HEK293T (cell line): ENCODE measurements around the gene KCNA2.

ENCODE experiments used
- ARNT ChIP-seq: fragments of 450-650 bp; IDR thresholded peaks from 2 replicates; pipeline ENCODE4 v1.6.1; 2017; ENCODE audit warnings: mild to moderate bottlenecking
- BHLHE40 ChIP-seq: fragments of 450-650 bp; IDR thresholded peaks from 2 replicates; pipeline ENCODE4 v1.6.1; 2016; ENCODE audit warnings: mild to moderate bottlenecking, moderate library complexity, borderline replicate concordance
- CTBP1 ChIP-seq: fragments of 450-650 bp; IDR thresholded peaks from 2 replicates; pipeline ENCODE4 v1.6.1; 2016; ENCODE audit warnings: borderline replicate concordance
- ELF4 ChIP-seq: fragments of 450-650 bp; IDR thresholded peaks from 2 replicates; pipeline ENCODE4 v1.6.1; 2017; ENCODE audit warnings: antibody characterized with exemption
- FOXA1 ChIP-seq: fragments of 450-650 bp; IDR thresholded peaks from 2 replicates; pipeline ENCODE4 v1.6.1; 2016; ENCODE audit warnings: mild to moderate bottlenecking
- FOXK2 ChIP-seq: fragments of 450-650 bp; IDR thresholded peaks from 2 replicates; pipeline ENCODE4 v1.6.1; 2016; ENCODE audit warnings: mild to moderate bottlenecking
- FOXM1 ChIP-seq: fragments of 450-650 bp; IDR thresholded peaks from 2 replicates; pipeline ENCODE4 v1.6.1; 2017; ENCODE audit warnings: mild to moderate bottlenecking, borderline replicate concordance
- L3MBTL2 ChIP-seq: fragments of 450-650 bp; conservative IDR thresholded peaks from 2 replicates; pipeline ENCODE4 v1.6.1; 2016; ENCODE audit warnings: mild to moderate bottlenecking
- NFRKB ChIP-seq: fragments of 450-650 bp; IDR thresholded peaks from 2 replicates; pipeline ENCODE4 v1.6.1; 2016; ENCODE audit warnings: mild to moderate bottlenecking, moderate library complexity
- SP1 ChIP-seq: fragments of 450-650 bp; IDR thresholded peaks from 2 replicates; pipeline ENCODE4 v1.6.1; 2017
- SUZ12 ChIP-seq: fragments of 450-650 bp; IDR thresholded peaks from 2 replicates; pipeline ENCODE4 v1.6.1; 2016; ENCODE audit warnings: mild to moderate bottlenecking
- TARDBP ChIP-seq: fragments of 450-650 bp; IDR thresholded peaks from 2 replicates; pipeline ENCODE4 v1.6.1; 2016
- ZNF384 ChIP-seq: fragments of 450-650 bp; IDR thresholded peaks from 2 replicates; pipeline ENCODE4 v1.6.1; 2016

GRCh38 chr1:110604586-110605148 lies 1.5 kb downstream of the KCNA2 start:
- TF ChIP-seq SP1: no peak
- no peak for TF ChIP-seq ARNT
- TF ChIP-seq ELF4: no peak
- TF ChIP-seq NFRKB: no peak
- TF ChIP-seq ZNF384: no peak
- no peak for TF ChIP-seq BHLHE40
- no peak for TF ChIP-seq FOXK2
- no peak for TF ChIP-seq SUZ12
- TF ChIP-seq TARDBP: no peak
- no peak for TF ChIP-seq L3MBTL2
- TF ChIP-seq FOXA1: no peak
- no peak for TF ChIP-seq CTBP1
- no peak for TF ChIP-seq FOXM1
